Fibroblast of skin of right quadriceps (primary cell): ENCODE data around the gene KRT14.
"Not testable (repeated sequence)": the region's sequence is repeated elsewhere in the genome, so short reads cannot be mapped to it uniquely, and the experiment has no call there.

Experiments used
- DNase-seq: peaks from one replicate; pipeline ENCODE4 v3.0.0-alpha.2; 2013

The KRT14 gene

DNA sequence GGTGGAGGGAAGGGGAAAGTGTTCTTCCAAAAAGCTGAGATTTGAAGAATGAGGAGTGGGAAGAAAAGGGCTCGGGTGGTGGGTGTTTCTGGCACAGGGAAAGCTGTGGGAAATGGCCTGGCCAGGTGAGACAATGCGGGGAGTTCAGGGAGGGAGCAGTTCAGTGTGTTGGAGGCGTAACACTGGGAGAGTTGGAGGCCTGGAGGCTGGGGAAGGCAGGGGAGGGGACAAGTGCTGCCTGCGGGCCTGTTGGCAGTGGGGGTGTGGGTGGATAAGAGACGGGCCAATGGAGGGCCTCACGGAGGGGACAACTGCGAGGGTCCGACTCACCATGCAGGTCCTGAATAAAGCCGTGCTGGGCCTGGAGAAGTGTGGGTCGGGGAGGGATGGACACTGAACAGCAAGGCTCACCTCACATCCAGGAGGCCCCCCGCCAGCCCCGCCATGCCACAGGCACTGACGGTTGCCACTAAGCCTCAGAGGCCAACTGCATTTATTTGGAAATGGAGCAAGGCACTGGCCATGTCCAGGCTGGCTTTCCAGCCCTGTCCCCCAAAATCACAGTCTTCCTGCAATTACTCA is 40.8 kb downstream of the KRT14 start:
- no peak for DNase-seq

DNA sequence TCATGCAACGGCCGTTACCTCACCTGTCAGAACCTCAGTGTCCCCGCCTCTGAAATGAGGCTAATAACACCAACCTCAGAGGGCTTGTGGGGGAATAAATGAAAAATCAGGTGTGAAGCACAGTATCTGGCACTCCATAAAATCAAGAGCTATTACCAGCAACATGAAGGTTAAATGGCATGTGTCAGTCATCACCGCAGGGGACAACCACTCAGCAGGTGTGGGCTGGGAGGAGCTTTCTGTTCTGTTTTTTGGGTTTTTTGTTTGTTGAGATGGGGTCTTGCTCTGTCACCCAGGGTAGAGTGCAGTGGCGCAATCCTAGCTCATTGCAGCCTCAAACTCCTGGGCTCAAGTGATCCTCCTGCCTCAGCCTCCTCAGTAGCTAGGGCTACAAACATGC is 41.8 kb downstream of the KRT14 start:
- no peak for DNase-seq

DNA sequence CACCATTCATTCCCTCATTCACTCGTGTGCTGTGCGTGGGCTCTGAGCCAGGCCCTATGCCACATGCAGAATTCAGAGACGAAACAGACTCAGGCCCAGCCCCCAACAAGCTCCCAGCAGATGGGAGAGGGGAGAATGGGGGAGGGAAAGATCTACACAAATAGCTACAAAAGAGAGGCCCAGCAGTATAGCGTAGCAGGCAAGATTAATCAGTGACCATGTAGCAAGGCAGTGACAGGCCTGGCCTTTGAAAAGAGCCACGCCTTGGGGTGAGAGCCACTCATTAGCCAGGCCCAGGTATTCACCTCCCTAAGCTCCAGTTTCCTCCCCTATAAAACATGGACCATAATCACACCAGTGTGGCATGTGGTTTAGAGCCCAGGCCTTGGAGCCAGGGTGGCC is 42.2 kb downstream of the KRT14 start:
- peak; percentile 37 for DNase-seq

DNA sequence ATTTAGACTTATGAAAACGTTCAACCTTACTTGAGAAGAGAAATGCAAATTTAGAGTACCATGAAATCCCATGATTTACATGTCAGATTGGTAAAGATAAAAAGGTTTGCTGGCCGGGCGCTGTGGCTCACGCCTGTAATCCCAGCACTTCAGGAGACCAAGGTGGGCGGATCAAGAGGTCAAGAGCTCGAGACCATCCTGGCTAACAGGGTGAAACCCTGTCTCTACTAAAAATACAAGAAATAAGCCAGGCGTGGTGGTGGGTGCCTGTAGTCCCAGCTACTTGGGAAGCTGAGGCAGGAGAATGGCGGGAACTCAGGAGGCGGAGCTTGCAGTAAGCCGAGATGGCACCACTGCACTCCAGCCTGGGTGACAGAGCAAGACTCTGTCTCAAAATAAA is 43.9 kb downstream of the KRT14 start:
- not testable (repeated sequence) for DNase-seq

DNA sequence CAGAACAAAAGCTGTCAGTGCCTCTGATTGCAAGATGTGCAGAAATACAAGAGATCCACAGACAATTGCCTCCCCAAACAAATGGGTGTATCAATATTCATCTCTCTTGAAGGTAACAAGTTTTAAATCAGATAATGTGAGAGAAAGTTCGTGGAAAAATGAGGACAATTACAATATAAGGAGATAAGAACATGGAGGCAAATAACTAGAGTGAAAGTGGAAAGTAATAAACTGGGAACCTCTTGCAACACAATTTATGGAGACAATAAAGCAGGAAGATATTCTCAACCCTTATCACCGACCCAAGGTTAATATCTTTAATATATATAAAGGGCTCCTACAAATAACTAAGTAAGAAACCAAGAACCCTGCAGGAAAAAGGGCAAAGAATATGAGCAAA is 44.3 kb downstream of the KRT14 start:
- DNase-seq, result no peak

DNA sequence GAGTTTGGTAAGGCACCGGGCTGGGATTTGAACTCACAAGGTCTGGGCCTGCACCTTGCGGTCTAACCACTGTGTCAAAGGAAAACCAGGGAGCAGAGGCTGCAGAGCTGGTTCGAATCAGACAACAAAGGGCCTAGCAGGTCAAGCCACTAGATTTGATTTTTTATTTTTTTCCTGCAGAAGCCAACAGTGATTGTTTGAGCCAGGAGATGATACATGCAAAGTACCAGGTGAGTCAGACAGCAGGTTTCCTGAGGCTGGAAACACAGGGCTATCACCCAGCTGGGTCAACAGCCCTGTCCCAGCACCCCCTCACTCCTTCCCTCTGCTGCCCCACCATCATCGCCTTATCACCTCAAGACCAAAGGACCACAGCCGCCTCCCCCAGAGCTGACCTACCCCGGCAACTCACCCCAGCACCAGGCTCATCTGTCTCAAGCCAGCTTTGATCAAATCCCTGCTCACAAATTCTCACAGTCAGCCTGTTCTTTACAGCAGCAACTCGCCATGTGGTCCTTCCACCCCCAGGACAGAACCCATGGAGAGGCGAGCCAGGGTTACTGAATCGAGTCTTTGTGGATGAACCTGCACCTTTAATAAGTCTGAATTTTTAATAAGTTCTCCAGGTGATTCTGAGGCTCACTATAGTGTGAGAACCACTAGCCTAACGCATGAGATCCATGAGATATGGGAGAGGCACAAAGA is 45.6 kb downstream of the KRT14 start:
- no peak for DNase-seq

DNA sequence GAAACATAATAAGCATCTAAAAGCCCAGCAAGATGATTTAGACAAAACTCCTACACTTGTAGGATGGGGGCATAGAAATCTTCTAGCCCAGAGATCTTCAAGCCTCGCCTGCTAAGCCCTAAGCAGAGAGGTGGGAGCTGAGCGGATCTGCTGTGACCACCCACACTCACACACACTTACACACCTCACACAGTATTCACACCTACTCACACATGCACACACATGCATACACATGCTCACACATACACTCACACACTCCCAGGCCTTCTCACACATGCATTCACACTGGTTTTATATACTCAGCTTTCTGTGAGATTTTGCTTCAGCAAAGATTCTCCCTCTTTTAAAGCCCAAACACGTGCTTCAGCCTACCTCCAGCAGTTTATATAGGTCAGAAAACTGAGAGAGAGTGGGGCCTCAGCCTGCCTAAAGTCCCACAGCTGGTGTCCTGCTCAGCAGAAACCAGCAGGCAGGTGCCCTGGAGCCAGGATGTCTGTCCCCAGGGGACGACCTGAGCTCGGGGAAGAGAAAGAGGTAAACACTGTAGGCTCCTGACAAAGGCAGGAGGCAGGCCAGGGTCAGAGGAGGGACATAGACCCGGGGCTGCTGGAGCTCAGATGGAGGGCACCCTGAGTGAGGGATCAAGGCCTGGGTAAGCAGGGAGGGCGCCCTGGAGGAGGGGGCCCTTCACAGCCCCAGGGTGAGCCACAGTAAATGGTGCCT is 46.6 kb downstream of the KRT14 start:
- no peak for DNase-seq

DNA sequence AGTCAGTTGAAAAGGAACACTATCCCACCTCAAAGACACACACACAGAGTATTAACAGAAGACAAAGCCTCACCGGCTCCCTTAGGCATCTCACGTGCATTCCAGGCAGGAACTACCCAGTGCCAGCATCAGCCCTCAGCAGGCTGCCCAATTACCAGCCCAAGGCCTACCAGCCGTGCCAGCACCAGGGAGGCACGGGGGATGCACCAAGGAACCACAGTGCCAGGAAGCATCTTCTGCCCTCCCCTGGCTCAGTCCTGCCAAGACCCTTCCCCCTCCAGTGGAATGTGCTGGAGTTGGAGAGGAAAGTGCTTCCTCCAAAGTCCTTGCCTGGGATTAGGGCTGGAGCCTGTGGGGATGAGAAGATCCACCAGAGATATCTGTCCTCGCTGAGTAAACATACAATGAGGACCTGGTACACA is 47.6 kb downstream of the KRT14 start:
- peak; percentile 48 for DNase-seq

DNA sequence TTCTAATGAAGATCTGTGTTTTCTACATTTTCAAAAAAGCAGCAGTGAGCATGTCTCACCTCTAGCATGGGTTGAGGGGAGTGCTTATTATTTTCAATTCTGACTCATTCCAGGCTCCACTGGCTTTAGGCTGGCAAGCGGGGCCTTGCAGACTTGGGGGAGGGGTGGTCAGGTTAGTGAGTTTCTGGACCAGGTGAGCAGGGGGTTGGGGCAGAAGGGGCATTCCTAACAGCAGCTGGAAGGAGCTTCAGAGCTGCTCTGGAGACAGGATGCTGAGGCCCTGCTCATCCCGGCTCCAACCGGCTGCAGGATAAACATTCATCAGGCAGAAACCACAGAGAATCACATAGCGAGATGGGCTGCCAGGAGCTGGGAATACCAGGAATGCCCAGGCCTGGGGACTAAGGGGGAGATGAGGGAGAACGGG is 48.1 kb downstream of the KRT14 start:
- peak; percentile 79 for DNase-seq

DNA sequence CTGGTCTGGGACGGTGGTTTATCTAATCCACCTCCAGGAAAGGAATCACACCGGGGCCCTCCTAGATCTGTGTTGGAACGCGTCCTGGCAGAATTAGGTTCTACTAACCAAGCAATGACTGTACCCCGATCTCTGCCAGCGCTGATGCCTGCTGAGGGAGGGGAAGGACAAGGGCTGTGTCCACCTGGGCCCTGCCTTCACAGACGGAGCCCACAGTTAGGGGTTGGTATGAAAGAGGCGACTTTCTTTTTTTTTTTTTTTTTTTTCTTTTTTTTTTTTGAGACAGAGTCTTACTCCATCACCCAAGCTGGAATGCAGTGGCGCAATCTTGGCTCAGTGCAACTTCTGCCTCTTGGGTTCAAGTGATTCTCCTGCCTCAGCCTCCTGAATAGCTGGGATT is 48.7 kb downstream of the KRT14 start:
- DNase-seq, result peak; percentile 57

DNA sequence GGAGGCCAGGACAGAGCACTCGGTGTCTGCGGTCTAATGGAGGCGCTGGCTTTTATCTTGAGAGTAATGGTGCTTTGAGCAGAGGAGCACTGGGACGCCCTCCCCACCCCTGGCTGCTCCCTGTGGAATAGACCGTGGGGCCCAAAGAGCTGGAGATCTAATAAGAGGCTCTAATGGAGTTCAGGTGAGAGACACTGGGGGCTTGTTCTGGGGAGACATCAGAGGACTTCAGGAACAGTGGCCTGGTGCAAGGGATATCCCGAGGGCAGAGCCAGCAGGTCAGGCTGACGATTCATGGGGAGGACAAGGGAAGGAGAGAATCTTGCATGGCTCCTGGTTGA is 49.1 kb downstream of the KRT14 start:
- DNase-seq, result no peak

DNA sequence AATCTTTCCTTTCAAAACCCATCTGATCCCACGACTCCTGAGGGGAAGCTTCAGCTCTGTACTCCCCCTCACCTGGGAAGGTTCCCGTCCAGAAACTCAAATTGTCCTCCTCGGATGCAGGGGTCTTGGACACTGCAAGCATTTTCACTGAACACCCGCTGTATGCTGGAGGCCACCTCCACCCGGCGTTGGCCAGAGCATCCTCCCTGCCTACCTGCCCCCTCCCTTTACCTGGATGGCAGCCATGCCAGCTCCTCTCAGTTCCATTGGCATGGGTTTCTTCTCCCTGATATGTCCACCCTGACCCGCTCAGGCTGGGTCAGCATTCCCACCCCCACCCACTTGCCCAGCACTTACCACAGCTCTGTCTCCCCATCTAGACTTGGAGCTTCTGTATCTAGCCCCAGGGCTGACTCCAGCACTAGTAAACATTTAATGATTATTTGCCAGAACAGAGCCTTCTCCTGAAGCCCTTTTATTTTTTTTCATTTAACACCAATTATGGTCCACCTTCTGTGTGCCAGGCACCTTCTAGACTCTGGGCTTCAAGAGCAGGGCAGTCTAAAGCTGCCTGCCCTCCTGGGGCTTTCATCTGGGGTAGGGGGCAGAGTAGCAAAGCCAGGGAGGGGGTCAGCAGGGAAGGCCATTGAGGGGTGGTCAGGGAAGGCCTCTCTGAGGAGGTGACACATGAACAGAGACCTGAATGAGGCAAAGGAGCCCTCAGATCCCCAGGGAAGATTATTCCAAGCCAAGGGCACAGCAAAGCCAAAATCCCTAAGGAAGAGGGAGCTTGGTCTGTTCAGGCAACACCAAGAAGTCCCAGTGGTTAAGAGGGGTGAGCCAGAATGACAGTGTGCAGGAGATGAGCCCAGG is 49.7 kb downstream of the KRT14 start:
- no peak for DNase-seq

DNA sequence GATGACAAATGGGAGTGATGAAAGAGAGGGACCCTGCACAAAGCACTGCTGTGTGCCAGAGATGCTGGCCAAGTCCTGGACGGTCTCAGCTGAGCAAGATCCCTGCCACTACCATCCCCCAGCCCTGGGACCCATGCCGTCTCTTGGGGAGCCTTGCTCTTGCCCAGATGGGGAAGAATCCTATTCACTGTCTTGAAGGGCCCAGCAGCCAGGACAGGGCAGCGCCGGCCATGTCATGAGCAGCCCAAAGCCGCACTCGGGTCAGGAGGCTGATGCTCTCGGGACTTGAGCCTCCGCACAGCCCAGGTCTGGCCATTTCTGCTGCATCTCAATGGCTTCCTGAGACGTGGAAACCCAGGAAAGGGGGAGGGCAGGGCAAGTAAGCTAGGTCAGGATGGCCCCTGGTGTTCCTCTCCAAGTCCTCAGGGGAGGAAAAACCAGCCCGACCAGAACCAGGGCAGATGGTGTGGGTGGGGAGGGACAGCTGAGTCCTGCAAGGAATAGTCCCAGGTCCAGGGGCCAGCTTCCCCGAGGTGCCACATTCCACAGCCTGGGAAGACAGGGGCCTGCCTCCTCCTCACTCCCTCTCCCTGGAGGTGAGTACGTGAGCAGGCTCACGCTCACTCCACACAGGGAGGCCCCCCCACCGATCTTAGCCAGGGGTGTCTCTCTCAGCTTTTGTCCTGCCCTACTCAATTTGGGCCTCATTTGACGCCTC is 50.8 kb downstream of the KRT14 start:
- no peak for DNase-seq

DNA sequence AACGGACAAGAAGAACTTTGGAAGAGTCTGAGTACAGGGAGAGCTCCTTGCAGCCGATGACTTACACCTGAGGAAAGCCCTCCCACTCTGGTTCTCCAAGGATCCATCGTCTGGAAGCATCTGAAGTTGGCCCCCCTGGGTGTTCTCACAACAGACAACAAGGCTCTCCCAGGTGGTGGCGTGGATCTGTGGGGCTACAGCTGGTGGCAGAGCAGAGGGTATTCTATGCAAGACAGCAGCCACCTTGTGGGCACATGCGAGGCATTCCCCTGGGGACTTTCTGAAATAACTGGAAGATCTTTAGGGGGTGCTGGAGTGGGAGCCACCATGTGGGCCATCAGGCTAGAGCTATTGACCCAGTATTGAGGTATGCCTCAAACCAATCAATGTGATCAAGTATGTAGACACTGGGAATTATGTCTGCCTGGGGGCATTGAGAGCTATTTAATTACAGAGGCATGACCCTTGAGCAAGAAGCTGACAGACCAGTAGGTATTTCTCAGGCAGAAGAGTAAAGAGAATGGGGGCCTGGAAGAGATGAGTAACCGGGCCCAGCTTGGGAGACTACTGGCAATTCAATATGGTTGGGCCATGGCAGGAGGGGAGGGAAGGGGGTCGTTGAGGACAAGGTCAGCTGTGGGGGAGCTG is 51.7 kb downstream of the KRT14 start:
- no peak for DNase-seq

DNA sequence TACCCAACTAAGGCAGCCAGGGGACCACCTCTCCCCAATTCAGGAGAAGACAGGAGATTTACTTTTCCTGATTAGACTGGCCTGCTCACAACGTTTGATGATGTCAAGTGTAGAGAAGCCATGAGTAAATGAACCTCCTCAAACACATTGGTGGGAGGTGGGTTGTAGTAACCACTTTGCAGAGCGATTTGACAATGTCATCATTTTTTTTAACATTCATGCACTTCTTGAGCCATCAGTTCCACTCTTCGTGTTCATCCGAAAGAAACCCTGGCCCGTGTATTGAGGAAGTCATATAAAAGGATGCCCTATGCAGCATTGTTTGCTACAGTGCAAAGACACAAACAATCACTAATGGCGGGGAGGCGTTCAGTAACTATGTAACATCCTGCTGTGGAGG is 53.1 kb downstream of the KRT14 start:
- DNase-seq, result no peak

DNA sequence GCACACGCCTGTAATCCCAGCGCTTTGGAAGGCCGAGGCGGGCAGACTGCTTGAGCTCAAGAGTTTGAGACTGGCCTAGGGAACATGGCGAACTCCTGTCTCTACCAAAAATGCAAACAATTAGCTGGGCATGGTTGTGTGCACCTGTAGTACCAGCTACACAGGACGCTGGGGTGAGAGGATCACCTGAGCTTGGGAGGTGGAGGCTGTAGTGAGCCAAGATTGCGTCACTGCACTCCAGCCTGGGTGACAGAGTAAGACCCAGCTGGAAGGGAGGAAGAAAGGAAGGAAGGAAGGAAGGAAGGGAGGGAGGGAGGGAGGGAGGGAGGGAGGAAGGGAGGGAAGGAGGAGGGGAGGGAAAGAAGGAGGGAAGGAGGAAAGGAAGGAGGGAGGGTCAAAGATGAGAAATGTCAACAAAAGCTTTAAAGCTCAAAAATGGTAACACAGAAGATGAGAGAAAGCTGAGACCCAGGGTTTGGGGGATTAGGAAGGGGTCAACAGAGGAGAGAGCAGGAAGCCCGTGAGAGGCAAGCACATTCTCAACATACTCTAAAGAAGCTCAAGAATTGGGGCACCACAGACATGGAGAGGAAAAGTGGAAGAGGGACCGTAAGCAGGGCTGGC is 53.6 kb downstream of the KRT14 start:
- no peak for DNase-seq
